A549 treated with AZD9567 at 1 μM for 4 hours (cell line): Measurements from ENCODE around the gene SH3PXD2A. TPM values are rescaled to one million over a fixed set of nuclear protein-coding genes. Genes with fewer than 3 reads are reported as not detected.

Experiments used
- total RNA-seq: library from RNA; stranded (reverse); fragments of 200-300 nt; extraction: Qiagen RNA extraction; gene quantifications from 5 replicates; pipeline ENCODE4 v1.2.3, GENCODE V29; 2022; ENCODE audit not compliant: insufficient read depth

SH3PXD2A gene, protein sequence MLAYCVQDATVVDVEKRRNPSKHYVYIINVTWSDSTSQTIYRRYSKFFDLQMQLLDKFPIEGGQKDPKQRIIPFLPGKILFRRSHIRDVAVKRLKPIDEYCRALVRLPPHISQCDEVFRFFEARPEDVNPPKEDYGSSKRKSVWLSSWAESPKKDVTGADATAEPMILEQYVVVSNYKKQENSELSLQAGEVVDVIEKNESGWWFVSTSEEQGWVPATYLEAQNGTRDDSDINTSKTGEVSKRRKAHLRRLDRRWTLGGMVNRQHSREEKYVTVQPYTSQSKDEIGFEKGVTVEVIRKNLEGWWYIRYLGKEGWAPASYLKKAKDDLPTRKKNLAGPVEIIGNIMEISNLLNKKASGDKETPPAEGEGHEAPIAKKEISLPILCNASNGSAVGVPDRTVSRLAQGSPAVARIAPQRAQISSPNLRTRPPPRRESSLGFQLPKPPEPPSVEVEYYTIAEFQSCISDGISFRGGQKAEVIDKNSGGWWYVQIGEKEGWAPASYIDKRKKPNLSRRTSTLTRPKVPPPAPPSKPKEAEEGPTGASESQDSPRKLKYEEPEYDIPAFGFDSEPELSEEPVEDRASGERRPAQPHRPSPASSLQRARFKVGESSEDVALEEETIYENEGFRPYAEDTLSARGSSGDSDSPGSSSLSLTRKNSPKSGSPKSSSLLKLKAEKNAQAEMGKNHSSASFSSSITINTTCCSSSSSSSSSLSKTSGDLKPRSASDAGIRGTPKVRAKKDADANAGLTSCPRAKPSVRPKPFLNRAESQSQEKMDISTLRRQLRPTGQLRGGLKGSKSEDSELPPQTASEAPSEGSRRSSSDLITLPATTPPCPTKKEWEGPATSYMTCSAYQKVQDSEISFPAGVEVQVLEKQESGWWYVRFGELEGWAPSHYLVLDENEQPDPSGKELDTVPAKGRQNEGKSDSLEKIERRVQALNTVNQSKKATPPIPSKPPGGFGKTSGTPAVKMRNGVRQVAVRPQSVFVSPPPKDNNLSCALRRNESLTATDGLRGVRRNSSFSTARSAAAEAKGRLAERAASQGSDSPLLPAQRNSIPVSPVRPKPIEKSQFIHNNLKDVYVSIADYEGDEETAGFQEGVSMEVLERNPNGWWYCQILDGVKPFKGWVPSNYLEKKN
- total RNA-seq = 0.70 to 1.2 TPM (median 0.93 TPM) in 5 replicates

GRCh38 chr10:103855424-103855823 is at the start of gene SH3PXD2A:
Gene SH3PXD2A (minus strand): TSS chr10:103855576. CDS start chr10:103855266, 310 bp downstream.

Other genes with a start within 250 kb of the SH3PXD2A start
- 18.2 to 31.8 TPM (median 19.0 TPM) in 5 replicates for gene STN1, start 62.6 kb upstream of the SH3PXD2A start, total RNA-seq
- gene SLK, start 111.6 kb upstream of the SH3PXD2A start, total RNA-seq = 21.9 to 30.1 TPM (median 29.8 TPM) in 5 replicates
- 1.0 to 2.3 TPM (median 1.2 TPM) in 5 replicates for gene COL17A1, start 230.3 kb upstream of the SH3PXD2A start, total RNA-seq